DMS114 treated with DMSO at 0.1 percent for 48 hours (cell line): Measurements from ENCODE around the gene TTC9B.

ENCODE experiments used
- DNase-seq: peaks from one replicate; lab custom pipeline; 2025; ENCODE audit not compliant: unreplicated experiment; lab: John Stamatoyannopoulos, UW

Gene TTC9B

GRCh38 chr19:40216013-40216776 is 2.0 kb downstream of the TTC9B start:
- no peak for DNase-seq

DNA sequence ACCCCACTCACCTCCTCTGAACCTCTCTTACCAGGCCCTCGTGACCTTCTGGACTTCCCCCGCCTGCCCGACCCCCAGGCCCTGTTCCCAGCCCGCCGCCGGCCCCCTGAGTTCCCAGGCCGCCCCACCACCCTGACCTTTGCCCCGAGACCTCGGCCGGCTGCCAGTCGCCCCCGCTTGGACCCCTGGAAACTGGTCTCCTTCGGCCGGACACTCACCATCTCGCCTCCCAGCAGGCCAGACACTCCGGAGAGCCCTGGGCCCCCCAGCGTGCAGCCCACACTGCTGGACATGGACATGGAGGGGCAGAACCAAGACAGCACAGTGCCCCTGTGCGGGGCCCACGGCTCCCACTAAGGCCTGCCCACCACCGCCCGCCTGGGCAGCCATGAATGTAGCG is 3.2 kb downstream of the TTC9B start:
- DNase-seq, result no peak

GRCh38 chr19:40213882-40214570 is 4.2 kb downstream of the TTC9B start:
- no peak for DNase-seq

- DNase-seq, result no peak
Observed at GRCh38 chr19:40213251-40213829, 4.8 kb downstream of the TTC9B start.

GRCh38 chr19:40210889-40211288 is 7.3 kb downstream of the TTC9B start:
- no peak for DNase-seq

- DNase-seq, result no peak
Observed at GRCh38 chr19:40208602-40209001, 9.6 kb downstream of the TTC9B start.

DNA sequence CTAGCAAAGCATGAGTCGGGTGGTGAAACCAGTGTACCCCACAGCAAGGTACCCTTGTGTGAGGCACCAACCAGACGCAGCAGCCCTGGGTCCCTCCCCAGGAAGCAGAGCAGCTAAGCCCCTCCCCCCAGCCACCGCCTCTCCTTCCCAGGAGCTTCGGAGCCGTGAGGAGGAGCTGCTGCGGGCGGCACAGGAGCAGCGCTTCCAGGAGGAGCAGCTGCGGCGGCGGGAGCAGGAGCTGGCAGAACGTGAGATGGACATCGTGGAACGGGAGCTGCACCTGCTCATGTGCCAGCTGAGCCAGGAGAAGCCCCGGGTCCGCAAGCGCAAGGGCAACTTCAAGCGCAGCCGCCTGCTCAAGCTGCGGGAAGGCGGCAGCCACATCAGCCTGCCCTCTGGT is 12.4 kb downstream of the TTC9B start:
- DNase-seq, result no peak

- no peak for DNase-seq
Observed at GRCh38 chr19:40204381-40204780, 13.8 kb downstream of the TTC9B start.

DNA sequence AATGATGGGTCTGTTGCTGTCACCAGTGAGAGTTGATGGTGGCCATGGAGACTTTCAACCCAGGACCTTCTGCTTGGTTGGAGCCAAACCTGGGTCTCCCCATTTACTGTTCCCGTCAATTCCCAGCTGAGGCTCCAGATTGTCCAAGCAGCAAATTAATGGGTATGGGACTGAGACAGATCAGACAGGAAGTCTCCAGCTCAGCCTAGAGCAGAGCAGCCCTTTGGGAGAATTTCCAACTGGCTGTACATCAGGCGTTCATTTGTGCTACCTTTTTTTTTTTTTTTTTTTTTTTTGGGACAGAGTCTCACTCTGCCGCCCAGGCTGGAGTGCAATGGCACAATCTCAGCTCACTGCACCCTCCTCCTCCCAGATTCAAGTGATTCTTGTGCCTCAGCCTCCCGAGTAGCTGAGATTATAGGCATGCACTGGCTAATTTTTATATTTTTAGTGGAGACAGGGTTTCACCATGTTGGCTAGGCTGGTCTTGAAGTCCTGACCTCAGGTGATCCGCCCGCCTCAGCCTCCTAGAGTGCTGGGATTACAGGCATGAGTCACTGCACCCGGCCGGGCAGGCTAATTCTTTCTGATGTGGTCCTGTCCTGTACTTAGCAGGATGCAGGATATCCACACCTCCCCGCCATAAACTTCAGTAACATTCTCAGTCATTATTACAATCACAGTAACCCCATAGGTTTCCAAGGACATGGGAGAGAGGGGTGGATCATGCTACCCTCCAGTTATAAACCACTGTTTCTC is 17.7 kb downstream of the TTC9B start:
- DNase-seq, result no peak

DNA sequence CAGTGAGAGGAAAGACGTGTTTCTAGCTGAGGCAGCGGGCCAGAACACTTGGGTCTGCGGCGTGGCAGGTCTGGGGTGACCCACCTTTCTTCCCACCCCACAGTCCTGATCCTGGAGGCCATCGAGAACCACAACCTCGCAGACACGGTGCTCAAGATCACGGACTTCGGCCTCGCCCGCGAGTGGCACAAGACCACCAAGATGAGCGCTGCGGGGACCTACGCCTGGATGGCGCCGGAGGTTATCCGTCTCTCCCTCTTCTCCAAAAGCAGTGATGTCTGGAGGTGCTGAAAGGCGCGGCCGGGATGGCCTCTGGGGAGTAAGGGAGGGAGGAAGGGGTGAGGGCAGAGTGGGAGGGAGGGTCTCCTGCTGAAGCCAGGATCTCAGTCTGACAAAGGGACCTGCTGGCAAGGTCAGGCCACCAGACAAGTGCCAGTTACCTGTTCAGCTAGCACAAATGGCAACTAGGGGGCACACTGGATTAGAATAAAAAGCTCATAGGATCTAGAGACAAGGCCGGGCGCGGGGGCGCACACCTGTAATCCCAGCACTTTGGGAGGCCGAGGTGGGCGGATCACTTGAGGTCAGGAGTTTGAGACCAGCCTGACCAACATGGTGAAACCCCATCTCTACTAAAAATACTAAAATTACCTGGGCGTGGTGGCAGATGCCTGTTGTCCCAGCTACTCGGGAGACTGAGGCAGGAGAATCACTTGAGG is 19.8 kb downstream of the TTC9B start:
- DNase-seq, result no peak

DNA sequence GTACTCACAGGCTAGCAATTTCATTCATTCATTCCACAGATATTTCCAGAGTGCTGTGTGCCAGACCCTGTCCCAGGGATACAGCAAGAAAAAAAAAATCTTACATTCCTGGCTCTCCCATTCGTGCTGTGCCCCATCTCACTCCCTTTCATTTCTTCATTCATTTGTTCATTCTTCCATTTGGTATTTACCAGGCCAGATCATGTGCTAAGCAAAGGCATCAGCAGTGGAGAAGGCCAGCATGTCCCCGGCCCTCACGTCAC is 24.7 kb downstream of the TTC9B start:
- DNase-seq, result no peak

- DNase-seq, result no peak
Observed at GRCh38 chr19:40192758-40193586, 25.2 kb downstream of the TTC9B start.

DNA sequence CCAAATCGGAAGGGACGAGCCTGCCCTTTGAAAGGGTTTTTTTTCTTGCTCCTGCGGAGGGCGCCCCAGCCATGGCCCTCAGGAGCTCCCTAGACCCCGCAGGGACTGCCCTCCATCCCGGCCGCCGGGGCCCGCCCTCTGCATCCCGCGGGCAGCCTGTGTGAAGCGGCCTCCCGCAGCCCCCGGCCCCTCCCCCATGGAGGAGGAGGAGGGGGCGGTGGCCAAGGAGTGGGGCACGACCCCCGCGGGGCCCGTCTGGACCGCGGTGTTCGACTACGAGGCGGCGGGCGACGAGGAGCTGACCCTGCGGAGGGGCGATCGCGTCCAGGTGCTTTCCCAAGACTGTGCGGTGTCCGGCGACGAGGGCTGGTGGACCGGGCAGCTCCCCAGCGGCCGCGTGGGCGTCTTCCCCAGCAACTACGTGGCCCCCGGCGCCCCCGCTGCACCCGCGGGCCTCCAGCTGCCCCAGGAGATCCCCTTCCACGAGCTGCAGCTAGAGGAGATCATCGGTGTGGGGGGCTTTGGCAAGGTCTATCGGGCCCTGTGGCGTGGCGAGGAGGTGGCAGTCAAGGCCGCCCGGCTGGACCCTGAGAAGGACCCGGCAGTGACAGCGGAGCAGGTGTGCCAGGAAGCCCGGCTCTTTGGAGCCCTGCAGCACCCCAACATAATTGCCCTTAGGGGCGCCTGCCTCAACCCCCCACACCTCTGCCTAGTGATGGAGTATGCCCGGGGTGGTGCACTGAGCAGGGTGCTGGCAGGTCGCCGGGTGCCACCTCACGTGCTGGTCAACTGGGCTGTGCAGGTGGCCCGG is 26.1 kb downstream of the TTC9B start:
- no peak for DNase-seq

DNA sequence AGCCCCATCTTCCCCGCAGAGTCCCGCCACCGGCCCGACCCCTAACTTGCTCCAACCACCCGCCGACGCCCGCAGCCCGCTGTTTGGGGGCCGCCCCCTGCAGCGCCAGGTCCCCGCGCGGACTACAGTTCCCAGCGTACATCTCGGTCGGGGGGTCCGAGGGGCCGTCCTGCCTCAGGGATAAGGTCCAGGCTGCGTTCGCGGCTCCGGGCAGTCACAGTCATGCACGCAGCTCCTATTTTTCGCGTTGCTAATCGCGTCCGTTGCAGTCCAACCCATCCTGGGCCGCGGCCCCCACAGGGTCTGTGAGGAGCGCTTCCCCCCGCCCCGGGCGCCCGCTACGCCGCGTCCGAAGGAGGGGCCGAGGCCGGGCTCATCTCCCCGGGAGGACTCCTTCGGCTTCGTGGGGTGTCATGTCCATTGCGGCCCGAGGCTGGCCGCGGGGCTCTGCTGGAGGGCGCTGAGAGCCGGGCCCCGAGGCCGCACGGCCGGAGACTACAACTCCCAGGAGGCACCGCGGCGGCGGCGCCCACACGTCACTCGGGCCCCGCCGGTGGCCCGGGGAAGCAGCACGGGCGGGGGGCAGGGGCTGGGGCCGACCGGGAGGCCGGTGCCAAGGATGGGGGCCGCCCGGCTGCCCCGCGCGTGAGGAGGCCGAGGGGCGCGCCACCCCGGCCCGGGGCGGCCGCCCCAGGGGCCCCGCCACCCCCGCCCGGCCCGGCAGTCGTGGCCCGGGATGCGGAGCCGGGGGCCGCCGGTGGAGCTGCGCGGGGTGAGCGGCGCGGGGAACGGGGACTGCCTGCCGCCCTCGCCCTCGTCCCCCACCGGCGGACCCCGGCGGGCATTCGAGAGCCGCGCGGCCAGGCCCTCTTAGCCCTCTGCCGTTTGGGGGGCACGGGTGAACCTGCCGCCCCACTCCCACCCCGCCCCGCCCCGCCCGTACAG is 27.0 kb downstream of the TTC9B start, which contains the start of gene MAP3K10:
MAP3K10 (plus strand) TSS at position 536 of the 945 bp plus-strand sequence. CDS start 606 bp downstream, outside the sequence.
- peak; percentile 32 for DNase-seq

- no peak for DNase-seq
Observed at GRCh38 chr19:40184273-40184672, 33.9 kb downstream of the TTC9B start.

DNA sequence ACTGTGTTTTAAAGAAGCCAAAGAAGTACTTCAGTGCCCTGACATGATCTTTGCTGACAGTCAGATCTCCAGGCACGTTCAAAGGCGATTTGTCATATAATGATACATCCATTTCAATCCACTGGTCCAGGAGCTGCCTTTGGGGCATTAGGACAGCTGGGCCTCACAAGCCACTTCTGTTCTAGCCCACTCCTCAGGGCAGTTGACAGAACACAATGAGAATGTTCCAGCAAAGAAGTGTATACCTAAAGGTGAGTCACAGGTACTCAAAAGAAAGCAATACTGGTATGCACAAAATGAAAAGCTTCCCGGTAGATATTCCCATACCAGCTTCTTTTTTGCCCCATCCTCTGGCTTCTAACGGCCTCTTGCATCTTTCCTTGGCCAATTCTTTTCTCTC is 39.4 kb downstream of the TTC9B start:
- DNase-seq, result no peak

GRCh38 chr19:40177286-40178070 is 40.7 kb downstream of the TTC9B start:
- DNase-seq, result no peak
